GM18502 (cell line): ENCODE measurements around the gene GNL3.
A peak's percentile ranks its signal among the peaks of the same experiment; 100 is the strongest.
"Not testable (repeated sequence)": the region's sequence is repeated elsewhere in the genome, so short reads cannot be mapped to it uniquely, and the experiment has no call there.

Source experiments
- ATAC-seq: cut with Tn5 transposase; IDR thresholded peaks from one replicate; pipeline ENCODE4 v1.9.1; 2021; ENCODE audit warnings: mild to moderate bottlenecking; ENCODE audit not compliant: unreplicated experiment, poor library complexity

The GNL3 gene

DNA sequence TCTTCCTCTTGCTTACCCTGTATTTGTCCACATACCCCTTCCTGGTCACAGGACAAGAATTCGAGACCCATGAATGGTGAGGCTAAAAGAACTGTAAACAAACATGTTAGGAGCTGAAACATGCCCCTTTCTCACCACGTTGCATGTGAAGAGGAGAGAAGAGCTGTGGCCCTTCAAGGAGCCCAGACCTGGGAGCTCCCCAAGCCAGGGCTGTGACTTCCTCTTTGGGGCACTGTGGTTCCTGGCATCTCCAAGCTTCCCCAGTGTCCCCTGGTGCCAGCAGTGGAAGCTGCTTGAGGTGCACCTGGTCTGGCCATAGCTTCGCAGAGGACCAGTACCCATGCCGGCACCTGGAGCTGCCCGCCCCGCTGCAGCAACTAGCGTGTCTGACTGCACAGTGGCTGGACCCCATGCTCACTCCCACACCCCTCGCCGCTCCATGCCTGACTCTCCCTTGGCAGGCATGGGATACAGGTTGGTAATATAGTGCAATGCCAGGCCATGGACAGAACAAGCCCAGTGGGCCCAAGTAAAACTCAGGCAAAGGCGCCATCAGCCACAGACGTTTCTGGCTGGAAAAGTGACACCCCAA is 30.0 kb downstream of the GNL3 start:
- no peak for ATAC-seq

DNA sequence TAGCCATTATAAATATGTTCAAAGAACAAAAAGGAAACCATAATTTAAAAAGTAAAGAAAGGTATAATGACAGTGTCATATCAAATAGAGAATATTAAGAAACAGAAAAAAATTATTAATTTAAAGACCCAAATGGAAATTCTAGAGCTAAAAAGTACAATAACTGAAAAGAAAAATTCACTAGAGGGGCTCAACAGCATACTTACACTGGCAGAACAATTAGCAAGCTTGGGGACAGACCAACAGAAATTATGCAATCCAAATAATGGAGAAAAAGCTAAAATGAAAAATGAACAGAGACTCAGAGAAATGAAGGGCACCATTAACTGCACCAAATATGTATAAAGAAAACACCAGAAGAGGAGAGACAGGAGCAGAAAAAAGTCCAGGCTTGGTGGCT is 33.8 kb downstream of the GNL3 start:
- ATAC-seq = no peak

DNA sequence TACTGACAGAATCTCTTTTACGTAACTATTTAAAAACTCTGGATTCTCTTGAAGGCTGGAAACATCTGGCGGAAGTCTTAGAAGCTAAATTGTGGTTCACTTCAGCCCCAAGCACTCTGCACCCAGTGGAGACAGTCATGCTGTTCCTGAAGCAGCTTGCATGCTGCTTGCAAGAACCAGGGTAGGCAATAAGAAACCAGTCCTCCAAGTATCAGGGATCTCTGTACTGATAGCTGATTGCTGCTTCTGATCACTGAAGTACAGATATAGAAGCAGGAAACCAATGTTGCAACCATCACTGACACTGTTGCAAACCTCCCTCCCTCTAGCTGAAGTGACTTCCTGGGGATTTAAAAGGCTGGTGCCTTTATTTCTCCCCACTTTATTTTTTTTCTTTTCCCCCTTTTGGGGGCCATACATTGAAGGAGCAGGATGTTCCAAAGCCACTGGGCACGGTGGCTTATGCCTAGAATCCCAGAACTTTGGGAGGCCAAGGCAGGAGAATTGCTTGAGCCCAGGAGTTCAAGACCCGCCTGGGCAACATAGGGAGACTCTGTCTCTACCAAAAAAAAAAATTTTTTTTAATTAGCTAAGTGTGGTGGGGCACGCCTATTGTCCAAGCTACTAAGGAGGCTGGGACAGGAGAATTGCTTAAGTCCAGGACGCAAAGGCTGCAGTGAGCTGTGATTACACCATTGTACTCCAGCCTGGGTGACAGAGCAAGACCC is 35.3 kb downstream of the GNL3 start:
- peak; percentile 86 for ATAC-seq

DNA sequence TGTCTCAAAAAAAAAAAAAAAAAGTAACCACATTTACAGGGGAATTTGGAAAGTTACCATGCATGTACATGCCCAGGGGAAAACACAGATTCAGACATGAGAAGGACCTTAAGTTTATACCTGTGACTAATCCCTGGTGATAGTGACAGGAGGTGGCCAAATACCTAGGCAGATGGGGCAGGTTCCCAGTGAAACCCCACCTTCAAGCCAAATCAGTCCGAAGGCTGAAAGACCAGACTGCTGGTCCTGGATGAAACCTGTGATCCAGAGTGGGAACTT is 35.8 kb downstream of the GNL3 start:
- no peak for ATAC-seq

DNA sequence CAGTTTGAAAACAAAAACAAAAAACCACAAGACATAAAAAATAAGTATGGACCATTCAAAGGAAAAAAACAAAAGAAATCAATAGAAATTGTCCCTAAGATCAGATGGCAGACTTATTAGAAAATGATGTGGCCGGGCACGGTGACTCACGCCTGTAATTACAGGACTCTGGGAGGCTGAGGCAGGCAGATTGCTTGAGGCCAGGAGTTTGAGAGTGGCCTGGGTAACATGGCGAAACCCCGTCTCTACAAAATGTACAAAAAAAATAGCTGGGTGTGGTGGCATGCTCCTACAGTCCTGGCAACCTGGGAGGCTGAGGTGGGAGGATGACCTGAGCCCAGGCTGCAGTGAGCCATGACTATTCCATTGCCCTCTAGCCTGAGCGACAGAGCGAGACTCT is 36.7 kb downstream of the GNL3 start:
- no peak for ATAC-seq

DNA sequence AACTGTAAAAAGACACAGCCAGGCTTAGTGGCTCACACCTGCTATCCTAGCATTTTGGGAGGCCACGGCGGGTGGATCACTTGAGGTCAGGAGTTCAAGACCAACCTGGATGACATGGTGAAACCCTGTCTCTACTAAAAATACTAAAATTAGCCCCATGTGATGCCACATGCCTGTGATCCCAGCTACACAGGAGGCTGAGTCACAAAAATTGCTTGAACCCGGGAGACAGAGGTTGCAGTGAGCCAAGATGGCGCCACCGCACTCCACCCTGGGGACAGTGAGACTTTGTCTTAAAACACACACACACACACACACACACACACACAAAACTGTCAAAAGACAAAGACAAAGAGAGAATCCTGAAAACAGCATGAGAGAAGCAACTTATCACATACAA is 38.1 kb downstream of the GNL3 start:
- no peak for ATAC-seq

DNA sequence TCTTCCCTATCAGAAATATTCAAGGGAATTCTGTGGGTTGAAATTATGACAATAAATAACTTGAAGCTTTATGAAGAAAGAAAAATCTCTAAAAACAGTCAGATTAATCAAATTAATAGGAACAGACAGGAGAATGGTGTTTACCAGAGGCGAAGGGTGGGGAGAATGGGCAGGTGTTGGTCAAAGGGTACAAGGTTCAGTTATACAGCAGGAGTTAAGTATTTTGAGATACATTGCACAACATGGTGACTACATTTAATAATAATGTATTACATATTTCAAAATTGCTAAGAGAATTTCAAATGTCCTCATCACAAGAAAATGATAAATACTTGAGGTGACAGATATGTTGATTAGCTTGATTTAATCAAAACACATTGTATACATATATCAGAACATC is 38.7 kb downstream of the GNL3 start:
- no peak for ATAC-seq

DNA sequence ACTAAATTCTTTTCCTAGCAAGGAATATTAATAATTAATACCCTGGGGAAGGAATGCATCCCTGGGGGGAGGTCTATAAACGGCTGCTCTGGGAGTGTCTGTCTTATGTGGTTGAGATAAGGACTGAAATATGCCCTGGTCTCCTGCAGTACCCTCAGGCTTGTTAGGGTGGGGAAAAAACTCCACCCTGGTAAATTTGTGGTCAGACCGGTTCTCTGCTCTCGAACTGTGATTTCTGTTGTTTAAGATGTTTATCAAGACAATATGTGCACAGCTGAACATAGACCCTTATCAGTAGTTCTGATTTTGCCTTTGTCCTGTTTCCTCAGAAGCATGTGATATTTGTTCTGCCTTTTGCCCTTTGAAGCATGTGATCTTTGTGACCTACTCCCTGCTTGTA is 42.9 kb downstream of the GNL3 start:
- ATAC-seq = not testable (repeated sequence)

DNA sequence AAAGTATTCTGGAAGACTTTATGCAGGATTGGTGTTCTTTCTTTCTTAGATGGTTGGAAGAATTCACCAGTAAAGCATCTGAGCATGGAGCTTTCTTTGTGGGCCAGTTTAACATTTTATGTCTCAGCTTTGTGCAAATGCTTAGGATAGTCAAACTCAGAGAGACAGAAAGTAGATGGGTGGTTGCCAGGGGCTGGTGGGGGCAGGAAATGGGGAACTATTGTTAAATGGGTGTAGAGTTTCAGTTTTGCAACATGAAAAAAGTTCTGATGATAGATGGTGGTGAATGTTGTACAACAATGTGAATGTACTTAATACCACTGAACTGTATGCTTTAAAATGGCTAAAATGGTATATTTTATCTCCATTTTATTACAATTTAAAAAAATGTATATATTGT is 44.8 kb downstream of the GNL3 start:
- ATAC-seq = no peak

DNA sequence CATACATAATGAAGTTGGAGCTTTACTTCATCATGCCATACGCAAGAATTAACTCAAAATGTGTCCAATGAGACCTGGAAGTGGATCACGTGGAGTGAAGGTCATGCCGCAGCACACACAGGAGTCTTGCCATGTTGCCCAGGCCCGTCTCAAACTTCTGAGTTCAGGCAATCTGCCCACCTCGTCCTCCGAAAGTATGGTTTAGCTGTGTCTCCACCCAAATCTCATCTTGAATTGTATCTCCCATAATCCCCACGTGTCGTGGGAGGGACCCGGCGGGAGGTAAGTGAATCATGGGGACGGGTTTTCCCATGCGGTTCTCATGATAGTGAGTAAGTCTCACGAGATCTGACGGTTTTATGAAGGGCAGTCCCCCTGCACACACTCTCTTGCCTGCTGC is 45.8 kb downstream of the GNL3 start:
- no peak for ATAC-seq

DNA sequence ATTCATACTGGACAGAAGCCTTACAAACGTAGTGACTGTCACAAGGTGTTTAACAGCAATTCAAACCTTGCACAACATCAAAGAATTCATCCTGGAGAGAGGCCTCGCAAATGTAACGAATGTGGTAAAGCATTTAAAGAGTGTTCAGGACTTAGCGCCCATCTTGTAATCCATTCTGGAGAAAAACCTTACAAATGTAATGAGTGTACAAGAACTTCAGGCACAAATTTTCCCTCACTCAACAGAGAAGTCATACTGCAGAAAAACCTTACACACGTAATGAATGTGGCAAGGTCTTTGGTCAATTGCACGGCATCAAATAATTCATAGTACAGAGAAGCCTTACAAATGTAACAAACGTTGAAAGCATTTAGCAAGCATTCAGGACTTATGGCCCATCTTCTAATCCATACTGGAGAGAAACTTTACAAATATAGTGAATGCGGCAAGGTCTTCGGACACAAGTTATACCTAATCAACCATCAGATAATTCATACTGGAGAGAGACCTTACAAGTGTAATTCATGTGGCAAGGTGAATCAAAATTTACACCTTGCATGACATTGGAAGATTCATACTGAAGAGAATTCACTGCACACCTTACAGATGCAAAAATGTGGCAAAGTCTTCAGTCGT is 47.5 kb downstream of the GNL3 start:
- ATAC-seq = no peak

DNA sequence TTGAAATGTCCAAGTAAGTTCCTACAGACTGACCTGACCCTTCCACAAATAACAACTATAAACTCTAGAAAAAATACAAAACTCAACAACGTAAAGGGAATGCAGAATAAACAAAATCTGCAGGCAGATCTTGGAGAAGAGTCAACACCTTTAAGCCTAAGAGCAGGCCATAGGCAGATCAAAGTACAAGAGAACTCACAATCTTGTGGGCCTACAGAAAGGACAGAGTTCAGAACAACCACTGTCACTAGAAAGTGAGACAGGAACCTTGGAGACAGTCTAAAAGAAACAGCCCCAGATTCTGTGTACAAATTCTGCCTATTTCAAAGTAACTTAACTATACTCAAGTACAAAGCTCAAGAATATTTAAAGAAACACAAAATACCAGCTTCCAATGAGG is 53.9 kb downstream of the GNL3 start:
- ATAC-seq = no peak

DNA sequence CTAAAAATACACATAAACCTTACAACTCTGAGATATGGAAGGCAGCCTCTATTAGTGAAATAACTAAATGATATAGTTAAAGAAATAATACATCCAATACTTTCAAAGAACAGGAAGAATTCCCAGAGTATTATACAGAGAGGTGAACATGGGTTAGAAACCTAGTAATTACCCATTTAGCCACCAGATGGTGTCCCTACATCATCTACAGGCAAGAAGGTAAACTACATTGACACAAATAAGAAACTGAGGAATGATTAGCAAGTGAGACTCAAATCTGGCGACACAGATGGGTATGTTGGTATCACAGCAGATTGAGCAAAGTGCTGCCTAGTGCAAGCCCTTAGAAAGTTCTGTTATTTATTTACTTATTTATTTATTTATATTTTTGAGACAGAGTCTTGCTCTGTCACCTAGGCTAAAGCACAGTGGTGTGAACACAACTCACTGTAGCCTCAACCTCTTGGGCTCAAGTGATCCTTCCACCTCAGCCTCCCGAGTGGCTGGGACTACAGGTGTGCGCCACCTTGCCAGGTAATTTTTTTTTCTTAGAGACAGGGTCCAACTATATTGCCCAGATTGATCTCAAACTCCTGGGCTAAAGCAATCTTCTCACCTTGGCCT is 56.7 kb downstream of the GNL3 start:
- no peak for ATAC-seq

DNA sequence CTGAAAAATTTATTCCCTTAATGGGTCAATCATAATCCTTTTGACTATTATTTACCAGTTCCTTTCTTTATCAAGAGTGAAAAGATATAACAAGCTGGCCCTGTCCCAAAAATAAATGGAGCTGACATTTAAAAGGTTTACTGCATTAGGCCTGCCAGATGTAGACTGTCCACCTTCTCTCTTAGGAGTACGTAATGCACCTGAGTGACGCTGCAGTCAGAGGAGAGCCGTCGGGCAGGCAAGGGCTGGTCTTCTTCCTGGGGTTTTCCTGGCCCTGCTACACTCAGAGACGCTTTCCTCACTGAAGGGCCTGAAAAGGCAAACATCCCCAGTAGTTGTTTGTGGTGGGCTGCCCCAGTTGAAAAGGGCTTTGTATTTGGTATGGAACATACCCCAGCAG is 57.3 kb downstream of the GNL3 start:
- no peak for ATAC-seq

DNA sequence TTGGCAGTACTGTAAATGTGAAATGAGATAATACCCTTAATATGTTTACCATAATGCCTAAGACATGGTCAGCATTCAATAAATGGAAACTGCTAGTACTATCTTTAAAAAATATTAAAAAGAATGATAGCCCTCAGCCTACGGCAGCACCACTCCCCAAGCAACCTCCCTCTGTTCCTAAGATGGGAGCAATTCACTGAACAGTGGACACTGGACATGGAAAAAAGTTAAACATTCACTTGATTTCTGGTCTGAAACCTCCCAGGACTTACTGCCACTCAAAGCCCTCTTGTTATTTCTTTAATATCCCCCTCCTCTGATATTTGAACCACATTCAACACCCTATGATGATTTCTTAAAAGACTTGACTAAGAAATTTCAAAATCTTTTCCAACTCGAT is 57.9 kb downstream of the GNL3 start:
- ATAC-seq = no peak
